ENCODE results near the gene MOSPD3. TPM values are rescaled to one million over a fixed set of nuclear protein-coding genes. Genes with fewer than 3 reads are reported as not detected.

The MOSPD3 gene
- polyA plus RNA-seq, 1 donor (not counting 4 experiments of a cell fraction or from before 2014, with no cell fraction given): 5.5 TPM

- dilution Hi-C loops (cut with MboI; ENCODE audit: extremely low pct_ligation_motif_present, low sequenced_read_pairs): no loop called here
- no peak for TF ChIP-seq EZH2 (IDR thresholded peaks at IDR 0.05; ENCODE audit: low read length)
- no peak for TF ChIP-seq CTCF (optimal IDR thresholded peaks at IDR 0.05 in 1 of 3, IDR thresholded peaks at IDR 0.05 in 1 of 3, conservative IDR thresholded peaks at IDR 0.05 in 1 of 3; ENCODE audit: extremely low read depth in 1 of 3, insufficient read depth in 2 of 3, low read length in 3 of 3)
- no peaks in the 10 kb centered on the region for H4K20me1 ChIP-seq (ENCODE audit: control insufficient read depth, extremely low read depth, insufficient read depth, low read length)
- no peak overlapping the region for H3K4me2 ChIP-seq (ENCODE audit: control insufficient read depth, extremely low read depth, insufficient read depth, low read depth, low read length)
- H3K79me2 ChIP-seq (ENCODE audit: control insufficient read depth, insufficient read depth, low read length): no peaks in the 10 kb centered on the region
- DNase-seq (ENCODE audit: low read depth, low spot score): no peak
- no peaks in the 10 kb centered on the region for H3K4me1 ChIP-seq (ENCODE audit: control insufficient read depth, extremely low read depth, insufficient read depth, low read length)
- H3K9me3 ChIP-seq (ENCODE audit: control insufficient read depth, low read depth, low read length): no peaks in the 10 kb centered on the region
- H3K4me3 ChIP-seq (ENCODE audit: control insufficient read depth in 2 of 3, extremely low read depth in 1 of 3, insufficient read depth in 2 of 3, low read depth in 1 of 3, low read length in 3 of 3): no peak overlapping the region
- H3K9me1 ChIP-seq (ENCODE audit: control insufficient read depth, extremely low read depth, insufficient read depth, low read length): no peaks in the 10 kb centered on the region
- no peak for FAIRE-seq
- no peak overlapping the region for H3K27ac ChIP-seq (ENCODE audit: control insufficient read depth, insufficient read depth, low read length)
- no peak overlapping the region for H2AFZ ChIP-seq (ENCODE audit: control insufficient read depth, low read length)
- H3K9ac ChIP-seq (ENCODE audit: control insufficient read depth, extremely low read depth, insufficient read depth, low read length): no peak overlapping the region
- H3K36me3 ChIP-seq (ENCODE audit: control insufficient read depth in 2 of 2, extremely low read depth in 1 of 2, insufficient read depth in 2 of 2, low read length in 2 of 2): no peaks in the 10 kb centered on the region
- H3K27me3 ChIP-seq (ENCODE audit: control insufficient read depth, extremely low read depth, insufficient read depth, low read length): no peaks in the 10 kb centered on the region
Measured at GRCh38 chr7:100620804-100621203, 8.5 kb downstream of the MOSPD3 start.

- no peak for FAIRE-seq
Measured at GRCh38 chr7:100621554-100621953, 9.2 kb downstream of the MOSPD3 start.

More at GRCh38 chr7:100621554-100621953, 9.2 kb downstream of the MOSPD3 start:
- Histone ChIP-seq H3K4me1 (ENCODE audit: control insufficient read depth, extremely low read depth, insufficient read depth, low read length) (peaks cover 4% of the 10 kb centered on the region), H3K36me3 (ENCODE audit: control insufficient read depth in 2 of 2, extremely low read depth in 1 of 2, insufficient read depth in 2 of 2, low read length in 2 of 2) (no peaks in the 10 kb centered on the region), H3K9ac (ENCODE audit: control insufficient read depth, extremely low read depth, insufficient read depth, low read length) (no peak overlapping the region), H3K9me1 (ENCODE audit: control insufficient read depth, extremely low read depth, insufficient read depth, low read length) (no peaks in the 10 kb centered on the region), H3K79me2 (ENCODE audit: control insufficient read depth, insufficient read depth, low read length) (no peaks in the 10 kb centered on the region), H3K4me2 (ENCODE audit: control insufficient read depth, extremely low read depth, insufficient read depth, low read depth, low read length) (no peak overlapping the region), H3K27me3 (ENCODE audit: control insufficient read depth, extremely low read depth, insufficient read depth, low read length) (no peaks in the 10 kb centered on the region), H4K20me1 (ENCODE audit: control insufficient read depth, extremely low read depth, insufficient read depth, low read length) (no peaks in the 10 kb centered on the region), H3K9me3 (ENCODE audit: control insufficient read depth, low read depth, low read length) (no peaks in the 10 kb centered on the region), H3K27ac (ENCODE audit: control insufficient read depth, insufficient read depth, low read length) (no peak overlapping the region), H3K4me3 (ENCODE audit: control insufficient read depth in 2 of 3, extremely low read depth in 1 of 3, insufficient read depth in 2 of 3, low read depth in 1 of 3, low read length in 3 of 3) (no peak overlapping the region), H2AFZ (ENCODE audit: control insufficient read depth, low read length) (no peak overlapping the region)
- dilution Hi-C loops (cut with MboI; ENCODE audit: extremely low pct_ligation_motif_present, low sequenced_read_pairs): no loop called here
- DNase-seq (ENCODE audit: low read depth, low spot score): no peak
- TF ChIP-seq EZH2 (IDR thresholded peaks at IDR 0.05; ENCODE audit: low read length) (no peak), CTCF (optimal IDR thresholded peaks at IDR 0.05 in 1 of 3, IDR thresholded peaks at IDR 0.05 in 1 of 3, conservative IDR thresholded peaks at IDR 0.05 in 1 of 3; ENCODE audit: extremely low read depth in 1 of 3, insufficient read depth in 2 of 3, low read length in 3 of 3) (no peak)
